ENCODE results near the gene MRPS21.

Gene MRPS21

DNA sequence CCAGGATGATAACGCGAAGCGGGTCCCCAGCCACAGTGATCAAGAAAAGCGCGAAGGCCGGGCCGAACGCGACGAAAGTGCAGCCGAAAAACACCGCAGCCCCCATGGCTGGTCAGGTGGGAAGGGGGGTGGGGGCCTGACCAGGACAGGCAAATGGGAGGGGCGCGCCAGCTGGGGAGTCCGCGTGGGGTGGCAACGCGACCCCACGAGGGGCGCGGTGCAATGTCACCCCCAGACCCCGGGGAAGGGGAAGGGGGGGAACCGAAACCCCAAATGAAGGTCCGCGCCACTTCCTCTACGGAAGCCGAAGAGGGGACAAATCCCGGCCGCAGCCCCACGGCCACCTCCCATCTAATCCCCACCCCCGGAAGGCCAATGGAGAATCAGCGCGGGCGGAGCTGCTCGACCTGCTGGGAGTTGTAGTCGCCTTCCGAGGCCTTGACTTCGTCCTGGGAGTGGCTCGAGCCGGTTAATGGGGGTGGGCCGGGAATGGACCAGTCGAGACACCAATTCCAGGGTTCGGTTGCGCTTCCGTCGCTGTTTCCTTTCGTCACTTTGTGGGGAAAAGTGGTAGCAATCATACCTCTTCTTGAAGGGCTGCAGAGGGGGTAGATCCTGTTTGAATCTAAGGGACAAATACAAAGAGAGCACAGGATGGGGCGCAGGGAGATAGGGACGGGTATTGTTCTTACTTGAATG is 24.8 kb upstream of the MRPS21 start, which contains the start of gene APH1A:
Gene APH1A (minus strand): TSS at position 312 of the 699 bp plus-strand sequence. CDS start 206 bp downstream, at position 106.
- H3K79me2 ChIP-seq (ENCODE audit: insufficient read depth, low read length), result peaks cover 33% of the 10 kb centered on the region

DNA sequence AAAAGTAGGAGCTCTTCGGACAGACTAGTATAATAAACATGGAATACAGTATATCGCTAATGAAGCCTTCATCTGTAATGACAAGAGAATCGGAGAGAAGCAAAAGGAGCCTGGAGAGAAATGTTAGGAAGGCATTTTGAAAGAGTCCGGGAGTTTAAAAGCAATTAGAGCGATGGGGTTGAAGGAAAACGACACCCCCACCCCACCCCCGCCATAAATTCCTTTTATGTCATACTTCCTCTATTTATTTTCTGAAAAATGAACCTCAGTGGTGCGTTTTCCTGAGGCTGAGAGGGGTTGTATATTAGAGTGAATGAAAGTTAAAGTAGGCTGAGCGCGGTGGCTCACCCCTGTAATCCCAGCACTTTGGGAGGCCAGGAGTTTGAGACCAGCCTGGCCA is 24.2 kb upstream of the MRPS21 start:
- TF ChIP-seq, protein P1, sequence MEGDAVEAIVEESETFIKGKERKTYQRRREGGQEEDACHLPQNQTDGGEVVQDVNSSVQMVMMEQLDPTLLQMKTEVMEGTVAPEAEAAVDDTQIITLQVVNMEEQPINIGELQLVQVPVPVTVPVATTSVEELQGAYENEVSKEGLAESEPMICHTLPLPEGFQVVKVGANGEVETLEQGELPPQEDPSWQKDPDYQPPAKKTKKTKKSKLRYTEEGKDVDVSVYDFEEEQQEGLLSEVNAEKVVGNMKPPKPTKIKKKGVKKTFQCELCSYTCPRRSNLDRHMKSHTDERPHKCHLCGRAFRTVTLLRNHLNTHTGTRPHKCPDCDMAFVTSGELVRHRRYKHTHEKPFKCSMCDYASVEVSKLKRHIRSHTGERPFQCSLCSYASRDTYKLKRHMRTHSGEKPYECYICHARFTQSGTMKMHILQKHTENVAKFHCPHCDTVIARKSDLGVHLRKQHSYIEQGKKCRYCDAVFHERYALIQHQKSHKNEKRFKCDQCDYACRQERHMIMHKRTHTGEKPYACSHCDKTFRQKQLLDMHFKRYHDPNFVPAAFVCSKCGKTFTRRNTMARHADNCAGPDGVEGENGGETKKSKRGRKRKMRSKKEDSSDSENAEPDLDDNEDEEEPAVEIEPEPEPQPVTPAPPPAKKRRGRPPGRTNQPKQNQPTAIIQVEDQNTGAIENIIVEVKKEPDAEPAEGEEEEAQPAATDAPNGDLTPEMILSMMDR (conservative IDR thresholded peaks at IDR 0.05; ENCODE audit: low read length), result no peak
- TF ChIP-seq EZH2phosphoT487 (IDR thresholded peaks at IDR 0.05; ENCODE audit: borderline replicate concordance), result no peak
- H4K20me1 ChIP-seq (ENCODE audit: insufficient read depth, low read length, poor library complexity, severe bottlenecking), result peaks cover 11% of the 10 kb centered on the region
- H3F3A ChIP-seq (ENCODE audit: low read depth), result no peaks in the 10 kb centered on the region
- no peaks in the 10 kb centered on the region for H3K9me2 ChIP-seq (replicated peaks; ENCODE audit: low read depth, low read length)
- peaks cover 38% of the 10 kb centered on the region for H3K4me1 ChIP-seq (ENCODE audit: insufficient read depth, low read length, poor library complexity, severe bottlenecking)
- H3K27me3 ChIP-seq (ENCODE audit: insufficient read depth, low read length, poor library complexity, severe bottlenecking), result peaks cover 4% of the 10 kb centered on the region
- H3K4me2 ChIP-seq (ENCODE audit: low read depth, low read length, poor library complexity, severe bottlenecking), result peak overlapping the region; percentile 99
- H3K79me2 ChIP-seq (ENCODE audit: insufficient read depth, low read length), result peaks cover 33% of the 10 kb centered on the region
- peak overlapping the region; percentile 98 for H3K9ac ChIP-seq (ENCODE audit: low read depth, low read length, poor library complexity, severe bottlenecking)
- peaks cover 5% of the 10 kb centered on the region; the same call in 1 of the 2 replicates for H3K36me3 ChIP-seq (ENCODE audit: insufficient read depth, low read length)
- H3K4me3 ChIP-seq (ENCODE audit: low read length, poor library complexity, severe bottlenecking), result peak overlapping the region; percentile 98
- no peaks in the 10 kb centered on the region for H3K9me3 ChIP-seq (ENCODE audit: insufficient read depth, low read depth, low read length)
- peak overlapping the region; percentile 75 for H2AFZ ChIP-seq (ENCODE audit: low read length)

More for the DNA sequence above, 24.8 kb upstream of the MRPS21 start, which contains the start of gene APH1A:
- peaks cover 38% of the 10 kb centered on the region for H3K4me1 ChIP-seq (ENCODE audit: insufficient read depth, low read length, poor library complexity, severe bottlenecking)
- peaks cover 4% of the 10 kb centered on the region for H3K27me3 ChIP-seq (ENCODE audit: insufficient read depth, low read length, poor library complexity, severe bottlenecking)
- H3K9ac ChIP-seq (ENCODE audit: low read depth, low read length, poor library complexity, severe bottlenecking), result peak within 1 kb of the TSS; percentile 98
- peaks cover 5% of the 10 kb centered on the region; the same call in 1 of the 2 replicates for H3K36me3 ChIP-seq (ENCODE audit: insufficient read depth, low read length)
- no peak for TF ChIP-seq EZH2phosphoT487 (IDR thresholded peaks at IDR 0.05; ENCODE audit: borderline replicate concordance)
- TF ChIP-seq, protein P1 (conservative IDR thresholded peaks at IDR 0.05; ENCODE audit: low read length), result no peak
- peaks cover 11% of the 10 kb centered on the region for H4K20me1 ChIP-seq (ENCODE audit: insufficient read depth, low read length, poor library complexity, severe bottlenecking)
- H3K4me2 ChIP-seq (ENCODE audit: low read depth, low read length, poor library complexity, severe bottlenecking), result peak within 1 kb of the TSS; percentile 99
- H3F3A ChIP-seq (ENCODE audit: low read depth), result no peaks in the 10 kb centered on the region
- peak within 1 kb of the TSS; percentile 98 for H3K4me3 ChIP-seq (ENCODE audit: low read length, poor library complexity, severe bottlenecking)
- peak within 1 kb of the TSS; percentile 75 for H2AFZ ChIP-seq (ENCODE audit: low read length)
- H3K9me3 ChIP-seq (ENCODE audit: insufficient read depth, low read depth, low read length), result no peaks in the 10 kb centered on the region
- H3K9me2 ChIP-seq (replicated peaks; ENCODE audit: low read depth, low read length), result no peaks in the 10 kb centered on the region

DNA sequence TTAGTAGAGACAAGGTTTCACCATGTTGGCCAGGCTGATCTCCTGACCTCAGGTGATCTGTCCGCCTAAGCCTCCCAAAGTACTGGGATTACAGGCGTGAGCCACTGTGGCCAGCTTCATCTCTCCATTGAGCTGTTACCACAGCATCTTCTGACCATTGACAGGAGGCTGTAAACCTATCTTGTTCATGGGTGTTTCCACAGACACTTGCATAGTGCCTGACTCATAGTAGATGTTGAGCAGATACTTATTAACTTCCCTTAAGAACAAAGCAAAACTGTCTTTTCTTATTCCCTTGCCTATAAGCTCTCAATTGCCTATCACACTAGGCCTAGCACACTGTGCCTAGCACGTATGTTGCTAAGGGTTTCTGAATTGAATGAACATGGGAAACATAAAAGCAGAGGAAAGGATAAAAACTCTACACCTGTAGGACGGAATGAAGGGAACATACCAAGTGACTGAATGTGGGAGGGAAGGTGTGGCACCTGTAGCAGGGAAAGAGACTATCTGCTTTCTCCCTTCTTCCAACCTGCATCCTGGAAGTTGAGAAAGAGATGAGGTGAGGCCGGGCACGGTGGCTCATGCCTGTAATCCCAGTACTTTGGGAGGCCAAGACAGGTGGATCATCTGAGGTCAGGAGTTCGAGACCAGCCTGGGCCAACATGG is 22.2 kb upstream of the MRPS21 start:
- Histone ChIP-seq H3F3A (ENCODE audit: low read depth) (no peaks in the 10 kb centered on the region), H3K4me1 (ENCODE audit: insufficient read depth, low read length, poor library complexity, severe bottlenecking) (peaks cover 38% of the 10 kb centered on the region)

More for the DNA sequence above, 22.2 kb upstream of the MRPS21 start:
- no peak overlapping the region for H3K4me2 ChIP-seq (ENCODE audit: low read depth, low read length, poor library complexity, severe bottlenecking)
- no peaks in the 10 kb centered on the region for H3K9me2 ChIP-seq (replicated peaks; ENCODE audit: low read depth, low read length)
- peaks cover 24% of the 10 kb centered on the region for H3K79me2 ChIP-seq (ENCODE audit: insufficient read depth, low read length)
- no peaks in the 10 kb centered on the region for H3K9me3 ChIP-seq (ENCODE audit: insufficient read depth, low read depth, low read length)
- H4K20me1 ChIP-seq (ENCODE audit: insufficient read depth, low read length, poor library complexity, severe bottlenecking), result peaks cover 11% of the 10 kb centered on the region
- no peak for TF ChIP-seq EZH2phosphoT487 (IDR thresholded peaks at IDR 0.05; ENCODE audit: borderline replicate concordance)
- TF ChIP-seq, protein P1 (conservative IDR thresholded peaks at IDR 0.05; ENCODE audit: low read length), result no peak
- H3K27me3 ChIP-seq (ENCODE audit: insufficient read depth, low read length, poor library complexity, severe bottlenecking), result peaks cover 4% of the 10 kb centered on the region
- no peak overlapping the region for H2AFZ ChIP-seq (ENCODE audit: low read length)
- H3K4me3 ChIP-seq (ENCODE audit: low read length, poor library complexity, severe bottlenecking), result no peak overlapping the region
- no peak overlapping the region for H3K9ac ChIP-seq (ENCODE audit: low read depth, low read length, poor library complexity, severe bottlenecking)
- H3K36me3 ChIP-seq (ENCODE audit: insufficient read depth, low read length), result no peaks in the 10 kb centered on the region; the same call in 1 of the 2 replicates

Data from Loucy (cell line).